Activated T-cell treated with anti-CD3 and anti-CD28 coated beads, Interleukin-2, amount 50 U/mL, for 72 hours (primary cell): ENCODE data around the gene PGA4. TPM values are rescaled to one million over a fixed set of nuclear protein-coding genes. Genes with fewer than 3 reads are reported as not detected.
"Not testable (repeated sequence)": the region's sequence is repeated elsewhere in the genome, so short reads cannot be mapped to it uniquely, and the experiment has no call there.

Source experiments
- ATAC-seq, 2 donors: fragments of 150-1000 bp; cut with Tn5 transposase; replicated peaks in 1 of 2; 2 replicates each; pipeline ENCODE4 v1.10.0; 2021; ENCODE audit warnings: moderate library complexity in 2 of 2, mild to moderate bottlenecking in 1 of 2
- DNase-seq, 2 donors: peaks; one replicate each; pipeline ENCODE4 v3.0.0; 2021 to 2022; ENCODE audit warnings: mixed read lengths in 1 of 2
- H3K27ac Mint-ChIP-seq: one replicate; pipeline ENCODE4 v1.8.0; 2022; ENCODE audit warnings: mild to moderate bottlenecking, moderate library complexity, mixed read lengths
- H3K27me3 Mint-ChIP-seq: one replicate; pipeline ENCODE4 v1.8.0; 2022; ENCODE audit warnings: low read depth, mixed read lengths
- H3K36me3 Mint-ChIP-seq, 2 donors: one replicate each; pipeline ENCODE4 v1.8.0; 2022; ENCODE audit warnings: mixed read lengths in 2 of 2, mild to moderate bottlenecking in 1 of 2; ENCODE audit not compliant: insufficient read depth in 2 of 2
- H3K4me1 Mint-ChIP-seq: one replicate; pipeline ENCODE4 v1.8.0; 2022; ENCODE audit warnings: low read depth, mixed read lengths
- H3K4me3 Mint-ChIP-seq, 2 donors: one replicate each; pipeline ENCODE4 v1.8.0; 2022; ENCODE audit warnings: mild to moderate bottlenecking in 2 of 2, mixed read lengths in 2 of 2, moderate library complexity in 2 of 2
- H3K9me3 Mint-ChIP-seq, 2 donors: one replicate each; pipeline ENCODE4 v1.8.0; 2022; ENCODE audit warnings: mixed read lengths in 2 of 2
- total RNA-seq, 2 donors: library from RNA; stranded (reverse); gene quantifications; one replicate each; pipeline ENCODE4 v1.2.3, GENCODE V29; 2022

Gene PGA4
- not detected for total RNA-seq

DNA sequence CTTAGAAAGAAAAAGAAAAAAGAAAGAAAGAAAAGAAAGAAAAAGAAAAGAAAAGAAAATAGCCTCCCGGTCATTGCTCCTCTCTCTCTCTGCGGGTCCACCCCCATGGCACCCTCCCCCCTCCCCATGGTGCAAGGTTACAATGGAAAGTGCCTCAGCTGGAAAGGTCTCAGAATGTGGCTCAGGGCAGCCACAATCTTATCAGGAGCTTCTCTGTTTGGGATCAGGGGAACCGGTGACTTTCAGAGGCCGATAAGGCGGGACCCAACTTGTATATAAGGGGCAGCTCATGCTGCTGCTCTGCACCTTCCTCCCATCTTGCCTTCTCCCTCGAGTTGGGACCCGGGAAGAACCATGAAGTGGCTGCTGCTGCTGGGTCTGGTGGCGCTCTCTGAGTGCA is at the start of gene PGA4:
PGA4 (plus strand) TSS at position 301 of the 400 bp plus-strand sequence; CDS start at position 355, 54 bp downstream.
- not testable (repeated sequence) for H3K27ac Mint-ChIP-seq, H3K4me3 Mint-ChIP-seq, DNase-seq, ATAC-seq, H3K27me3 Mint-ChIP-seq, H3K36me3 Mint-ChIP-seq, H3K9me3 Mint-ChIP-seq, H3K4me1 Mint-ChIP-seq

DNA sequence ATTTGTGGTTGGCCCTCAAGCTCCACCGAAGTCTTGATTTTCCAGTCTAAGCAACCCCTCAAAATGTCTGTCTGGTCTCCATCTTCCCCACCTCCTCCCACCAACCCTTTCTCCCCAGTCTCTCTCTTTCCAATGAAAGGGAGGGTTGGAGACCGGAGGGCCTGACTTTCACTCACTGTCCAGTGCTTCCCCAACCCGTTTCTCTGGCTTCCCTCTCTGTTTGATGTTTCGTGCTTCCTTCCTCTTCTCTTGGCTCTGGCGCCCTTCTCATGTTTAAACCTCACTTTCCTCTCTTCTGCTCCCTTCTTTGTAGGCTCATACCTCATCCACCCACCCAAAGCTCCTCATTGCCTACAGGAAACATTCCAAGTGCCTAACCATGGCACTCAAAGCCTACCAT is 49.8 kb upstream of the PGA4 start:
- DNase-seq (no peak), ATAC-seq (no peak)
- Mint-ChIP-seq H3K4me3 (no peak overlapping the region), H3K27me3 (no peaks in the 10 kb centered on the region), H3K4me1 (peaks cover 23% of the 10 kb centered on the region), H3K36me3 (peaks cover 4 to 9% of the 10 kb centered on the region in 2 donors), H3K27ac (no peak overlapping the region), H3K9me3 (peaks cover 8 to 9% of the 10 kb centered on the region in 2 donors)

DNA sequence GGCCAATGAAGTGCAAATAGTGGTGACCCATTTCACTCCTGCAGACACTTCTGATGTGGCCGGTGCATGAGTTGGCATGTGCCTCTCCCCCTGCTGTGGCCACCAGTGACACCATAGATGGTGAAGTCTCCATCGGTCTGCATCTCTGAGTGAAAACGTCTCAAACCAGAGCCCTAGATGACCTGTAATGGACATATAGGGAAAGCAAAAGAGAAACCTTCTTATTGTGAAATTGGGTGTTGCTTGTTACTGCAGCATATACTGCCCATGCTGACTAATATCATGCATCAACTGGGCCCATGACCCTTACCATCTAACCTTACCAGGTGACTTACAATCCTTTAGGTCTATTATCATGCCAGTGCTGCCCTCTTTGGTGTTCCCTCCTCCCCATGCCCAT is 49.3 kb upstream of the PGA4 start:
- no peak for DNase-seq
- H3K36me3 Mint-ChIP-seq = peaks cover 4 to 9% of the 10 kb centered on the region in 2 donors
- peaks cover 18% of the 10 kb centered on the region for H3K4me1 Mint-ChIP-seq
- no peak for ATAC-seq
- no peak overlapping the region for H3K27ac Mint-ChIP-seq
- H3K9me3 Mint-ChIP-seq = peaks cover 8 to 9% of the 10 kb centered on the region in 2 donors
- H3K27me3 Mint-ChIP-seq = no peaks in the 10 kb centered on the region
- H3K4me3 Mint-ChIP-seq = no peak overlapping the region

DNA sequence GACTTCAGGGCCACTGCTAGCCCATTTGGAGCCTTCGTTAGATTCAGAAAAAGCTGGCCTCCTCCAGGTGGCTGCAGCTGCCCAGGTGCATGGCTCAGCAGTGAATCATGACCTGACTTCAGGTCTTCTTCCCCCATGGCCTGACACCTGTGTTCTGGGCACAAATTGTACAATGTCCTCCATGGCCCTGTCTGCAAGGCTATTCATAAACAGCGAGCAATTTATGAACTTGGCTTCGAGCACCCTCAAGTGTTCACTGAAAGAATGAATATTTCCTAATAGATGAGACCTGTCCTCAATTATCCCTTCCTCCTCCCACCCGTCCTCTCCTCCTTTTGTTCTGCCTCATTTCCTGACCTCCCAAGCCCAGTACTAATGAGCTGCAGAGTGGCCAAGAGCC is 48.7 kb upstream of the PGA4 start:
- no peak overlapping the region for H3K27ac Mint-ChIP-seq
- H3K36me3 Mint-ChIP-seq = peaks cover 4 to 9% of the 10 kb centered on the region in 2 donors
- no peak overlapping the region for H3K4me3 Mint-ChIP-seq
- ATAC-seq (no peak), DNase-seq (no peak)
- no peaks in the 10 kb centered on the region for H3K27me3 Mint-ChIP-seq
- H3K9me3 Mint-ChIP-seq = peaks cover 8 to 9% of the 10 kb centered on the region in 2 donors
- H3K4me1 Mint-ChIP-seq = peaks cover 14% of the 10 kb centered on the region

DNA sequence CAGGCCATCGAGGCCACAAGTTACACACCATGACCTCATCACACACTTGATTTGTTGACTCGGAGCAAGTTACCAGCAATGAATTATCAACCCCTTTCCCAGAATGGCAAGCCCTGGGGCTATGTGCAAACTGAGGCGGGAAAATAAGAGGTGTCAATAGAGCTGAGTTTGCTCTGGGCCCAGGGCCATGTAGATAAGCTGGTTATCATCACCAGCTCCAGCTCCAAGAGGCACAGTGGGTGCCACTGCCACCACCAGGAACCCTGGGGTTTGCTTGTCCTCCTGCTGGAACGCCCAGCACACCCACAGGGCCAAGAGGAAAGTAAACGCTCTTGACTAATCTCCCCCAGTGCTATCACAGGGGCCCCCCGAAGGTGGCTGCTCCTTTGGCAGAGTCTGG is 47.9 kb upstream of the PGA4 start:
- H3K9me3 Mint-ChIP-seq = peaks cover 8 to 9% of the 10 kb centered on the region in 2 donors
- H3K27me3 Mint-ChIP-seq = peaks cover under 1% of the 10 kb centered on the region
- peaks cover 4 to 9% of the 10 kb centered on the region in 2 donors for H3K36me3 Mint-ChIP-seq
- H3K27ac Mint-ChIP-seq = no peak overlapping the region
- ATAC-seq = no peak
- H3K4me3 Mint-ChIP-seq = no peak overlapping the region
- peaks cover 14% of the 10 kb centered on the region for H3K4me1 Mint-ChIP-seq
- no peak for DNase-seq

DNA sequence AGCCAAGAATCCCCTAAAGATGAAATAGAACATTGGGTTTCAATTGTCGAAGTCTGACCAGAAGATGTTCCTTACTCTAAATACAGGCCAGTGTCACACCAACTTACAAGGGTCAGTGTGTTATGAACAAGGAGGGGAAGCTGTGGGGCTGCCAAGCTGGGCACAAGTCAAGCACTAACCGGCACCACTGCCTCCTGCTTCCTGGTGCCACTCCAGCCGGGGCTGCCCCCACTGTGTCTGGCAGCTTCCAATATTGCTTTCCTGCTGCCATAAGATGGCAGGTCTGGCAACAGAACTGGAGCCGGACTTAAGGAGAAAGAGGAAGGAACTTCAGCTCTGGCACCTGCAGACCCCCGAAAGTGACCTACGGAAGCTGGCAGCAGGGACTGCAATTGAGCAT is 47.2 kb upstream of the PGA4 start:
- no peak overlapping the region for H3K27ac Mint-ChIP-seq
- DNase-seq (no peak), ATAC-seq (no peak)
- no peak overlapping the region for H3K4me3 Mint-ChIP-seq
- peaks cover 4 to 9% of the 10 kb centered on the region in 2 donors for H3K36me3 Mint-ChIP-seq
- peaks cover 8 to 9% of the 10 kb centered on the region in 2 donors for H3K9me3 Mint-ChIP-seq
- H3K4me1 Mint-ChIP-seq = peaks cover 14% of the 10 kb centered on the region
- peaks cover 6% of the 10 kb centered on the region for H3K27me3 Mint-ChIP-seq

DNA sequence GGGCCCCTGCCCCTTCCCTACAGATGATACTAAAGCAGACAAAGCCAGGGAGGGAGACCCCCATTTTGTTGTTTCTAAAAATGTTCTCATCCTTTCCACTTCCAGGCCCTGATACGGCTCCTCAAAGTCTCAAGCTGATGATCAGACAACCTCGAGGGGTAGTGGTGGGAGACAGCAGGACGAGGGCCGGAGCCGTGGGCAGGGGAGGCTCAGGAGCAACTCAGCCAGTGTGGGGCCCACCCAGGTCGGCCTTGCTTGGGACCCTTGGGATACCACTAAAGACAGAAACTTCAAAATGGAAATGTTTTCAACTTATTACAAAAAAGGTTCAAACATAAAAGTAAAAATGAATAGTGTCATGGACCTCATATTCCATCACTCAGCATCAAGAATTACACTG is 45.7 kb upstream of the PGA4 start:
- Mint-ChIP-seq H3K27me3 (peaks cover 15% of the 10 kb centered on the region), H3K4me1 (peaks cover 14% of the 10 kb centered on the region), H3K4me3 (no peak overlapping the region), H3K36me3 (peaks cover 4 to 9% of the 10 kb centered on the region in 2 donors), H3K9me3 (peaks cover 8 to 9% of the 10 kb centered on the region in 2 donors), H3K27ac (no peak overlapping the region)
- DNase-seq = no peak
- no peak for ATAC-seq

DNA sequence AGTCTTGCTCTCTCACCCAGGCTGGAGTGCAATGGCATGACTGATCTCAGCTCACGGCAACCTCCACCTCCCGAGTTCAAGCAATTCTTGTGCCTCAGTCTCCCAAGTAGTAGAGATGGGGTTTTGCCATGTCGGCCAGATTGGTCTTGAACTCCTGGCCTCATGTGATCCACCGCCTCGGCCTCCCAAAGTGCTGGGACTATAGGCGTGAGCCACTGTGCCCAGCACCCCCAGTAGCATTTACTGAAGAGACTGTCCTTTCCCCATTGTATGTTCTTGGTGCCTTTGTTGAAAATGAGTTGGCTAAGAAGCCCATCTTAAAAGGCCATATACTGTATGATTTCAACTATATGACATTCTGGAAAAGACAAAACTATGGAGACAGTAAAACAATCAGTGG is 41.9 kb upstream of the PGA4 start:
- not testable (repeated sequence) for DNase-seq, H3K27ac Mint-ChIP-seq, H3K4me1 Mint-ChIP-seq, H3K36me3 Mint-ChIP-seq, H3K9me3 Mint-ChIP-seq, H3K4me3 Mint-ChIP-seq, ATAC-seq
- peaks cover 15% of the 10 kb centered on the region for H3K27me3 Mint-ChIP-seq

DNA sequence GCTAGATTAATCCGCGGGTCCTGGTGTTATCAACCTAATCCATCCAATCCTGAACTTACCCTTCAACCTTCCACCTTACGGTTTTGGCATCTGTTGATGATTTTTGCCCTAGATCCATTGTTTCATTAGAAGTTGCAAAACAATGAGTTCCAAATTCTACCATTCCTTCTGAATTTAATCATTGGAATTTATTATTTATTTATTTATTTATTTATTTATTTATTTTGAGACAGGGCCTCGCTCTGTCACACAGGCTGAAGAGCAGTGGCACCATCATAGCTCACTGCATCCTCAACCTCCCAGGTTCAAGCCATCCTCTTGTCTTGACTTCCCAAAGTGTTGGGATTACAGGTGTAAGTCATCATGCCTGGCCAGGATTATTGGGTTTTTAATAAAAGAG is 40.7 kb upstream of the PGA4 start:
- H3K9me3 Mint-ChIP-seq = no peaks in the 10 kb centered on the region
- H3K27ac Mint-ChIP-seq = no peak overlapping the region
- DNase-seq (no peak), ATAC-seq (no peak)
- H3K4me3 Mint-ChIP-seq = no peak overlapping the region
- H3K4me1 Mint-ChIP-seq = no peaks in the 10 kb centered on the region
- peaks cover 15% of the 10 kb centered on the region for H3K27me3 Mint-ChIP-seq
- H3K36me3 Mint-ChIP-seq = no peaks in the 10 kb centered on the region

DNA sequence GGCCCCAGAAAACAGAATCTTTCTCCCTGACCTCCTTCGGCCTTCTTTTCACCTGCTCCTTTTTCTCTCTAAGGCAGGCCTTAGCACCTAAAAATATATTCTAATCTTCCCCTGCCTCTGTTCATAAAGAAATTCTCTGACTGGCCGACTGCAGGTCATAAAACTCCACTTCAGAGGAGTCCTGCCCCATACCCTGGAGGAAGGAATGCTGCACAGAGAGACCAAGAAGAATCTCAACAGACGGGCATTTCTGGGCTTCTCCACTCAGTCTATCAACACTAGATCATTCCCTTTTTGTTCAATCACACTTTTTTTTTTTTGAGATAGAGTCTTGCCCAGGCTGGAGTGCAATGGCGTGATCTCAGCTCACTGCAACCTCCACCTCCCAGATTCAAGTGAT is 38.5 kb upstream of the PGA4 start:
- Mint-ChIP-seq H3K9me3 (no peaks in the 10 kb centered on the region), H3K4me3 (no peak overlapping the region), H3K4me1 (peaks cover 6% of the 10 kb centered on the region), H3K36me3 (no peaks in the 10 kb centered on the region), H3K27ac (no peak overlapping the region), H3K27me3 (peaks cover 15% of the 10 kb centered on the region)
- ATAC-seq = no peak
- DNase-seq = no peak

DNA sequence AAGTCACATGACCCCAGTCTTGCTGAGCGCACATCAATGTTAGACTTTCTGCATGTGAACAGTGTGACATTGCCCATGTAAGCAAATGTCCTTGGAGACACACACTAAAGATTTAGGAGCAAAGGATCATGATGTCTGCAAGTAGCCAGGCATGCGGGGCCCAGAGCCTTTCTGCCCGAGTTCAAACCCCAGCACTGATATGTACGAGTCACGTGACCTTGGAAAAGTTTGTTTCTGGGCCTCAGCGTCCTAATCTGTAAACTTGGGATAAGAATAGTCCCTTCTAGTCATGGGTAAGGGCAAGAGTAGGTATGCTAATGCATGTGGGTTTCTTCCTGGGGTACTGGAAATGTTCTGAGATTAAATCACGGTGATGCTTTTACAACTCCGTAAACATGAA is 35.6 kb upstream of the PGA4 start:
- Mint-ChIP-seq H3K36me3 (no peaks in the 10 kb centered on the region), H3K4me1 (peaks cover 6% of the 10 kb centered on the region), H3K27ac (no peak overlapping the region), H3K27me3 (peaks cover 11% of the 10 kb centered on the region), H3K9me3 (no peaks in the 10 kb centered on the region), H3K4me3 (no peak overlapping the region)
- DNase-seq (no peak), ATAC-seq (no peak)

DNA sequence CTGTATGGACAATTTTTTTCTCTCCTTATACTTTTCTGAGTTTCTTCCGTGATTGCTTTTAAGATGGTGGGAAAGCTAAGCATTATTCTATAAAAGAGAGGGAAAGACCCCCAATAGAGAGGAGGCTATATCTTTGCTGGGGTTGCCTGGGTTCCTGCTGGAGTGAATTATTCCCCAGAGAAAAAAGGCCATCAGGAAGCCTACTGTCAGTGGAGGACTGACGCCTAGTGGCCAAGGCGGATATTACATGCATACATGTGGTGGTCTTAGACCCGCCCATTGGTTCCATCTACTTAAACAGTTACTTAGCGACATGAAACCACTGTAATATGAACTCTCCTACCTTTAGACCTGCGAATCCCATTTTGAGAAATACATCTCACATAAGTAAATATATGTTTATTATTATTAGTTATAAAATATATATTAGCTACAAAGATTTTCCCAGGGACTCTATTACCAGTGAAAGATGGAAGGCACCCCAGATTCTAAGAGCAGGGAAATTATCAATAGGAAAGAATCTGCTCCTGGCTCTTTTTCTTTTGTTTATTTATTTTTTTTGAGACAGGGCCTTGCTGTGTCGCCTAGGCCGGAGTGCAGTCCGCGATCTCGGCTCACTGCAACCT is 34.5 kb upstream of the PGA4 start:
- peak overlapping the region; percentile 73 for H3K27ac Mint-ChIP-seq
- H3K36me3 Mint-ChIP-seq = no peaks in the 10 kb centered on the region
- peak; percentile 75 to 79 for ATAC-seq
- peaks cover 6% of the 10 kb centered on the region for H3K4me1 Mint-ChIP-seq
- DNase-seq = peak; percentile 81 to 82
- no peak overlapping the region for H3K4me3 Mint-ChIP-seq
- no peaks in the 10 kb centered on the region for H3K9me3 Mint-ChIP-seq
- peaks cover 14% of the 10 kb centered on the region for H3K27me3 Mint-ChIP-seq

DNA sequence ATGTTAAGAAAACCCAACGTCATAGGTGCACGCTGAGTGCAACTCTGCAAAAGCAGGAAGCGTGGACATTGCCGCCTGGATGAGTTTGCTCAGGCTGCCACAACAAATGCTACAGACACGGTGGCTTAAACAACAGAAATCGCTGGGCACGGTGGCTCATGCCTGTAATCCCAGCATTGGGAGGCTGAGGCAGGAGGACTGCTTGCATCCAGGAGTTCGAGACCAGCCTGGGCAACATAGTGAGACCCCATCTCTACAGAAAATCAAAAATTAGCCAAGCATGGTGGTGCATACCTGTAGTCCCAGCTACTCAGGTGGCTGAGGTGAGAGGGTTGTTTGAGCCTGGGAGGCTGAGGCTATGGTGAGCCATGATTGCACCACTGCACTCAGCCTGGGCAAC is 32.2 kb upstream of the PGA4 start:
- Mint-ChIP-seq H3K36me3 (no peaks in the 10 kb centered on the region), H3K27me3 (peaks cover 18% of the 10 kb centered on the region), H3K4me3 (no peak overlapping the region), H3K27ac (no peak overlapping the region), H3K4me1 (peaks cover 6% of the 10 kb centered on the region), H3K9me3 (no peaks in the 10 kb centered on the region)
- ATAC-seq (no peak), DNase-seq (no peak)

DNA sequence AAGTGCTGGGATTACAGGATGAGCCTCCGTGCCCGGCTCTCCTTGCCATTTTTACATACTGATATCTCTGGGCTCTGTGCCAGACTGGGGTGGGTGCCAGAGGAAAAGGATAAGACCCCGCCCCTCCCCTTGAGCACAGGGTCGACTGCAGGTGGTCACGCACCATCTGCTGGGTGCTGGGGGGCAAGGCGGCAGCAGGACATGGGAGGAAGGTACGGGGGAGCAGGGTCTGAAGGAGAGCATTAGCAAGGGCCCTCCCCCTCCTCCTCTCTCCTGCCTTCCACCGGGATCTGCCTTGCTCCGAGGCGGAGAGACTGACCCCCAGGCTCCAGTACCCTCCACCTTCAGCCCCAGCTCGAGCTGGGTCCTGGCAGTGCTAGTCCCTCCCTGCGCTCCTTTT is 28.6 kb upstream of the PGA4 start:
- DNase-seq (no peak), ATAC-seq (no peak)
- Mint-ChIP-seq H3K4me1 (no peaks in the 10 kb centered on the region), H3K36me3 (no peaks in the 10 kb centered on the region), H3K4me3 (no peak overlapping the region), H3K27ac (no peak overlapping the region), H3K27me3 (peaks cover 28% of the 10 kb centered on the region), H3K9me3 (no peaks in the 10 kb centered on the region)
